H1 (cell line): ENCODE data around the gene PPARGC1A. TPM values are rescaled to one million over a fixed set of nuclear protein-coding genes. Genes with fewer than 3 reads are reported as not detected.

ENCODE experiments used
- RNF2 ChIP-seq: fragments of 200-900, 300-1000 bp; sonication (generic); IDR thresholded peaks from 2 replicates; pipeline ENCODE4 v1.7.1; 2016; ENCODE audit warnings: borderline replicate concordance, low read depth, mild to moderate bottlenecking, antibody characterized with exemption, low read length; ENCODE audit not compliant: poor library complexity, severe bottlenecking; ENCODE audit errors: missing control alignments
- SRF ChIP-seq: IDR thresholded peaks from 2 replicates; pipeline ENCODE4 v1.6.1; 2011; ENCODE audit warnings: mild to moderate bottlenecking, low read depth, low read length, moderate library complexity
- TAF1 ChIP-seq: IDR thresholded peaks from 2 replicates; pipeline ENCODE4 v1.6.1; 2011; ENCODE audit warnings: mild to moderate bottlenecking, low read depth, low read length
- YY1 ChIP-seq: IDR thresholded peaks from 2 replicates; pipeline ENCODE4 v1.6.1; 2011; ENCODE audit warnings: low read depth, mild to moderate bottlenecking, low read length
- polyA plus RNA-seq, 7 experiments: library from polyadenylated mRNA; depleted of rRNA in 3 of 7; stranded (reverse) in 5 of 7; unstranded in 2 of 7; fragments of >200 nt in 5 of 7; fragments of 200-250 nt in 2 of 7; gene quantifications; 1 replicate in 5 of 7; 2 replicates in 1 of 7; 4 replicates in 1 of 7; pipeline versions ENCODE4 v1.2.1 to v1.2.3, GENCODE V29; 2011 to 2013; ENCODE audit warnings: missing spikeins in 2 of 7, mixed read lengths in 2 of 7
- total RNA-seq: library from RNA; stranded (reverse); fragmentation: NEBNext Ultra II Directional; extraction: Animal tissue kit (Norgen Biotek cat#: 25700); gene quantifications from 2 replicates; pipeline ENCODE4 v1.2.1, GENCODE V29; 2021

Gene PPARGC1A
- total and polyA plus RNA-seq, 2 of the 8 experiments (the other 6 are each of a cell fraction or from before 2014, with no cell fraction given): 0.54 to 1.4 TPM

GRCh38 chr4:23779839-23780238 lies 110.0 kb downstream of the PPARGC1A start (continued):
- no peak for TF ChIP-seq SRF
- TF ChIP-seq TAF1: no peak
- TF ChIP-seq RNF2: no peak
- TF ChIP-seq YY1: no peak
